T-helper 1 cell (primary cell): ENCODE results near the gene CPED1.
A peak's percentile ranks its signal among the peaks of the same experiment; 100 is the strongest.
"Not testable (repeated sequence)": the region's sequence is repeated elsewhere in the genome, so short reads cannot be mapped to it uniquely, and the experiment has no call there.

Experiments used
- DNase-seq, 5 donors: peaks; one replicate each; pipeline ENCODE4 v3.0.0-alpha.2; 2012 to 2020

The CPED1 gene

GRCh38 chr7:121300685-121301420 lies 312.3 kb downstream of the CPED1 start:
- no peak for DNase-seq

- no peak for DNase-seq
Measured at GRCh38 chr7:121301446-121302213, 313.1 kb downstream of the CPED1 start.

- DNase-seq, result no peak
Measured at GRCh38 chr7:121302214-121302745, 313.8 kb downstream of the CPED1 start.

GRCh38 chr7:121303422-121304101 lies 315.1 kb downstream of the CPED1 start:
- no peak for DNase-seq

GRCh38 chr7:121304102-121304658 lies 315.7 kb downstream of the CPED1 start:
- DNase-seq, result no peak

- no peak for DNase-seq
Measured at GRCh38 chr7:121305109-121305508, 316.6 kb downstream of the CPED1 start.

GRCh38 chr7:121306565-121306964 lies 318.1 kb downstream of the CPED1 start:
- DNase-seq, result no peak

- DNase-seq, result no peak
Measured at GRCh38 chr7:121307021-121307574, 318.6 kb downstream of the CPED1 start.

- DNase-seq, result no peak
Measured at GRCh38 chr7:121313220-121313792, 324.8 kb downstream of the CPED1 start.

- DNase-seq, result no peak
Measured at GRCh38 chr7:121313793-121314676, 325.5 kb downstream of the CPED1 start.

GRCh38 chr7:121315170-121315569 lies 326.7 kb downstream of the CPED1 start:
- not testable (repeated sequence) for DNase-seq

- no peak for DNase-seq
Measured at GRCh38 chr7:121322460-121322859, 333.9 kb downstream of the CPED1 start.

GRCh38 chr7:121323515-121324302 lies 335.2 kb downstream of the CPED1 start:
- no peak for DNase-seq

GRCh38 chr7:121327671-121328070 lies 339.2 kb downstream of the CPED1 start:
- no peak for DNase-seq

- no peak for DNase-seq
Measured at GRCh38 chr7:121328508-121329190, 340.1 kb downstream of the CPED1 start, which contains the start of gene WNT16. Gene WNT16 (plus strand): TSS chr7:121329000. CDS start chr7:121329293, 293 bp downstream.

- DNase-seq, result peak in 1 of 5 donors; percentile 29
Measured at GRCh38 chr7:121329191-121330052, 340.9 kb downstream of the CPED1 start.

- no peak for DNase-seq
Measured at GRCh38 chr7:121330053-121330833, 341.7 kb downstream of the CPED1 start.

GRCh38 chr7:121331048-121331447 lies 342.5 kb downstream of the CPED1 start:
- DNase-seq, result no peak
